SKM-1 (cell line): ENCODE results near the gene IKBKE.

ENCODE experiments used
- DNase-seq: peaks from one replicate; lab custom pipeline; 2025; ENCODE audit not compliant: unreplicated experiment; lab: John Stamatoyannopoulos, UW

The IKBKE gene

GRCh38 chr1:206511362-206512057, 41.2 kb downstream of the IKBKE start:
- DNase-seq: no peak

GRCh38 chr1:206512058-206512850, 42.0 kb downstream of the IKBKE start:
- DNase-seq: no peak

GRCh38 chr1:206512851-206513180, 42.5 kb downstream of the IKBKE start:
- no peak for DNase-seq

- no peak for DNase-seq
Measured at GRCh38 chr1:206513312-206514111, 43.2 kb downstream of the IKBKE start.

GRCh38 chr1:206514813-206515387, 44.6 kb downstream of the IKBKE start:
- peak; percentile 70 for DNase-seq

- DNase-seq: no peak
Measured at GRCh38 chr1:206516728-206516990, 46.4 kb downstream of the IKBKE start.

- no peak for DNase-seq
Measured at GRCh38 chr1:206517784-206518183, 47.5 kb downstream of the IKBKE start.

- no peak for DNase-seq
Measured at GRCh38 chr1:206518206-206518605, 47.9 kb downstream of the IKBKE start.

- DNase-seq: no peak
Measured at GRCh38 chr1:206518743-206519142, 48.5 kb downstream of the IKBKE start.

- DNase-seq: no peak
Measured at GRCh38 chr1:206521127-206521526, 50.9 kb downstream of the IKBKE start.

GRCh38 chr1:206521694-206522402, 51.6 kb downstream of the IKBKE start:
- no peak for DNase-seq

- no peak for DNase-seq
Measured at GRCh38 chr1:206524739-206525364, 54.6 kb downstream of the IKBKE start.

GRCh38 chr1:206526064-206526911, 56.0 kb downstream of the IKBKE start:
- DNase-seq: no peak

GRCh38 chr1:206529425-206529824, 59.1 kb downstream of the IKBKE start:
- no peak for DNase-seq

GRCh38 chr1:206532368-206532767, 62.1 kb downstream of the IKBKE start:
- no peak for DNase-seq

- no peak for DNase-seq
Measured at GRCh38 chr1:206534552-206534951, 64.3 kb downstream of the IKBKE start.

GRCh38 chr1:206535853-206536188, 65.5 kb downstream of the IKBKE start:
- no peak for DNase-seq

- DNase-seq: no peak
Measured at GRCh38 chr1:206537141-206537540, 66.9 kb downstream of the IKBKE start.

- no peak for DNase-seq
Measured at GRCh38 chr1:206538086-206538770, 68.0 kb downstream of the IKBKE start.
